HG03354 (cell line): ENCODE measurements around the gene TOE1.

Experiments used
- ATAC-seq: cut with Tn5 transposase; IDR thresholded peaks from one replicate; pipeline ENCODE4 v1.9.1; 2021; ENCODE audit warnings: mild to moderate bottlenecking; ENCODE audit not compliant: unreplicated experiment, poor library complexity, severe bottlenecking

TOE1 gene

DNA sequence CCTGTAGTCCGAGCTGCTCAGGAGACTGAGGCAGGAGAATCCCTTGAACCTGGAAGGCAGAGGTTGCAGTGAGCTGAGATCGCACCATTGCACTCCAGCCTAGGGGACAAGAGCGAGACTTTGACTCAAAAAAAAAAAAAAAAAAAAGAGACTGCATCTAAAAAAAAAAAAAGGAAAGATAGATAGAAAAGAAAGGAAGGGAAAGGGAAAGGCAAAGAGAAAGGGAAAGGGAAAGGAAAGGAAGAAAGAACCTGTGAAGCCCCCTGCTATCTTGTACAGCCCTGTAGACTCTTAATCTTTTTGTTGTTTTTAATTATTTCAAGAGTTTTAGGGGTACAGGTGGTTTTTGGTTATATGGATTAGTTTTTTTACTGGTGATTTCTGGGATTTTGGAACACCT, 46.2 kb downstream of the TOE1 start:
- no peak for ATAC-seq
